Measurements from ENCODE around the gene OR1L8.
"Not testable (repeated sequence)": the region's sequence is repeated elsewhere in the genome, so short reads cannot be mapped to it uniquely, and the experiment has no call there.

OR1L8 gene, protein sequence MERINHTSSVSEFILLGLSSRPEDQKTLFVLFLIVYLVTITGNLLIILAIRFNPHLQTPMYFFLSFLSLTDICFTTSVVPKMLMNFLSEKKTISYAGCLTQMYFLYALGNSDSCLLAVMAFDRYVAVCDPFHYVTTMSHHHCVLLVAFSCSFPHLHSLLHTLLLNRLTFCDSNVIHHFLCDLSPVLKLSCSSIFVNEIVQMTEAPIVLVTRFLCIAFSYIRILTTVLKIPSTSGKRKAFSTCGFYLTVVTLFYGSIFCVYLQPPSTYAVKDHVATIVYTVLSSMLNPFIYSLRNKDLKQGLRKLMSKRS

DNA sequence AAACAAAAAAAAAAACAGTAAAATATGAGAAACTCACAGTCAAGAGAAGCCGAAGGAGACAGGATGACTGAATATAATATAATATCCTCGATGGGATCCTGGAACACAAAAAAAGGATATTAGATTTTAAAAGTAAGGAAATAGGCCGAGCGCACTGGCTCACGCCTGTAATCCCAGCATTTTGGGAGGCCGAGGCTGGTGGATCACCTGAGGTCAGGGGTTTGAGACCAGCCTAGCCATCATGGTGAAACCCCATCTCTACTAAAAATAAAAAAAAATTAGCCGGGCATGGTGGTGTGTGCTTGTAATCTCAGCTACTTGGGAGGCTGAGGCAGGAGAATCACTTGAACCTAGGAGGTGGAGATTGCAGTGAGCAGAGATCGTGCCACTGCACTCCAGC, at the start of gene OR1L8:
Gene OR1L8 (minus strand): TSS at position 101 of the 400 bp plus-strand sequence. CDS start 14,907 bp downstream, outside the sequence.
- not testable (repeated sequence) for DNase-seq (ENCODE audit: low spot score); H3K27ac ChIP-seq; H3K4me3 ChIP-seq

- TF ChIP-seq, protein P1, sequence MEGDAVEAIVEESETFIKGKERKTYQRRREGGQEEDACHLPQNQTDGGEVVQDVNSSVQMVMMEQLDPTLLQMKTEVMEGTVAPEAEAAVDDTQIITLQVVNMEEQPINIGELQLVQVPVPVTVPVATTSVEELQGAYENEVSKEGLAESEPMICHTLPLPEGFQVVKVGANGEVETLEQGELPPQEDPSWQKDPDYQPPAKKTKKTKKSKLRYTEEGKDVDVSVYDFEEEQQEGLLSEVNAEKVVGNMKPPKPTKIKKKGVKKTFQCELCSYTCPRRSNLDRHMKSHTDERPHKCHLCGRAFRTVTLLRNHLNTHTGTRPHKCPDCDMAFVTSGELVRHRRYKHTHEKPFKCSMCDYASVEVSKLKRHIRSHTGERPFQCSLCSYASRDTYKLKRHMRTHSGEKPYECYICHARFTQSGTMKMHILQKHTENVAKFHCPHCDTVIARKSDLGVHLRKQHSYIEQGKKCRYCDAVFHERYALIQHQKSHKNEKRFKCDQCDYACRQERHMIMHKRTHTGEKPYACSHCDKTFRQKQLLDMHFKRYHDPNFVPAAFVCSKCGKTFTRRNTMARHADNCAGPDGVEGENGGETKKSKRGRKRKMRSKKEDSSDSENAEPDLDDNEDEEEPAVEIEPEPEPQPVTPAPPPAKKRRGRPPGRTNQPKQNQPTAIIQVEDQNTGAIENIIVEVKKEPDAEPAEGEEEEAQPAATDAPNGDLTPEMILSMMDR (IDR thresholded peaks at IDR 0.05): no peak
- no peak for DNase-seq (ENCODE audit: low spot score)
- Histone ChIP-seq H3K4me3 (no peak overlapping the region), H3K27ac (no peak overlapping the region)
These were observed 36.8 kb upstream of the OR1L8 start for GRCh38 chr9:122619996-122620395.

DNA sequence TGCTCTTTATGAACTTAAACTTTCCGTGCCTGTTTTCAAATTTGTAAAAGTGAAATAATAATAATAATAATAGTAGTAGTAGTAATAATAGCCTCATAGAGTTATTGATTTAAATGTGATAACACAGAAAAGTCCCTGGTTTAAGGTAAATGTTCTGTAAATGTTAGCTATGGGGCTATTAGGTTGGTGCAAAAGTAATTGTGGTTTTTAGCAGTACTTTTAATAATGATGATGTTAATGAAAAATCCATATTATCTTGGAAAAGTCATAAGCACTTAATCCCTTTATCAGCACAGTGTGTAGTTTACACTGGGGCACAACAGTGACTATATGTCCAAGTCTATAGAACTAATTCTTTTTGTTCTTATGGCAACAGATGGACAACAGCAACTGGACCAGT, 31.2 kb upstream of the OR1L8 start, which contains the start of gene OR1Q1:
Gene OR1Q1 (plus strand): TSS at position 377 of the 400 bp plus-strand sequence. CDS start 0 bp downstream, at position 377.
- Histone ChIP-seq H3K4me3 (no peak within 1 kb of the TSS), H3K27ac (no peak within 1 kb of the TSS)
- TF ChIP-seq, protein P1 (IDR thresholded peaks at IDR 0.05): no peak

GRCh38 chr9:122609804-122610203, 26.6 kb upstream of the OR1L8 start:
- DNase-seq (ENCODE audit: low spot score): no peak
- Histone ChIP-seq H3K27ac (no peak overlapping the region), H3K4me3 (no peak overlapping the region)
- TF ChIP-seq, protein P1 (IDR thresholded peaks at IDR 0.05): no peak

More for the DNA sequence above, 31.2 kb upstream of the OR1L8 start, which contains the start of gene OR1Q1:
- no peak for DNase-seq (ENCODE audit: low spot score)

DNA sequence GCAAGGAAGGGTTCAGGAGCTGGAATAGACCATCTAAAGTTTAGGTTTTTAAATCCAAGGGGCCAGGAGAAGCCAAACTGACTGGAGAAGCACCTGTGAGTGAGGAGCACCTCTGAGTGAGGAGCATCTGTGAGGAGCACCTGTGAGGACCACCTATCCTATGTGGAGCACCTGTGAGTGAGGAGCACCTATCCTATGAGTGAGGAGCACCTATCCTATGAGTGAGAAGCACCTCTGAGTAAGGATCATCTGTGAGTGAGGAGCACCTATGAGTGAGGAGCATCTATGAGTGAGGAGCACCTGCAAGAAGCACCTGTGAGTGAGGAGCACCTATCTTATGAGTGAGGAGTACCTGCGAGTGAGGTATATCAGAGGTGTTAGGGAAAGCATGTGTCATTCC, 23.4 kb upstream of the OR1L8 start:
- DNase-seq (ENCODE audit: low spot score): no peak
- Histone ChIP-seq H3K27ac (no peak overlapping the region), H3K4me3 (no peak overlapping the region)
- TF ChIP-seq, protein P1 (IDR thresholded peaks at IDR 0.05): no peak

- H3K4me3 ChIP-seq: no peak overlapping the region
- DNase-seq (ENCODE audit: low spot score): no peak
- TF ChIP-seq, protein P1 (IDR thresholded peaks at IDR 0.05): no peak
- no peak overlapping the region for H3K27ac ChIP-seq
These were observed 22.5 kb upstream of the OR1L8 start for GRCh38 chr9:122605691-122606090.

DNA sequence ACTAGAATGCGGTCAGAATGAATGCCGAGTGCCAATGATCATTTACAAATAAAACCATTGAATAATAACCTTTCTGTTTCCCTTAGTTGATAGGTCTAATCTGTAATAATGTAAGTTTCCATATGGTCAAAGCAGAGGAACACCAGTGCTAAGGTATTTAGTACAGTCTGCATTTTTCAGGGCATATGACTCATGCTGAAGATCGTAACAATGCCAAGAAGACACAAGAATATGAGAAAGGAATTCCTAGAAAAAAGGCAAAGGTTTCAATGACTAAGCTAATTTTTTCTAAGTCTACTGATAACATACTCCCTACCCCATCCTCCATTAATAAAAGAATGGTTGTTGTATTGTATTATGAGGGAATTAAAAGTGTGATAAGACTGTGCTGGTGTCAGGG, 2.8 kb downstream of the OR1L8 start:
- no peak overlapping the region for H3K4me3 ChIP-seq
- no peak for DNase-seq (ENCODE audit: low spot score)
- TF ChIP-seq, protein P1 (IDR thresholded peaks at IDR 0.05): no peak
- H3K27ac ChIP-seq: no peak overlapping the region
